Endothelial cell of coronary artery (primary cell): ENCODE results near the gene EPOP. TPM values are rescaled to one million over a fixed set of nuclear protein-coding genes. Genes with fewer than 3 reads are reported as not detected.

Source experiments
- total RNA-seq: library from RNA; depleted of rRNA; stranded (reverse); fragments of >200 nt; gene quantifications from 2 replicates; pipeline ENCODE4 v1.2.3, GENCODE V29; 2014

EPOP gene
- 2.0 and 3.1 TPM in 2 replicates for total RNA-seq

DNA sequence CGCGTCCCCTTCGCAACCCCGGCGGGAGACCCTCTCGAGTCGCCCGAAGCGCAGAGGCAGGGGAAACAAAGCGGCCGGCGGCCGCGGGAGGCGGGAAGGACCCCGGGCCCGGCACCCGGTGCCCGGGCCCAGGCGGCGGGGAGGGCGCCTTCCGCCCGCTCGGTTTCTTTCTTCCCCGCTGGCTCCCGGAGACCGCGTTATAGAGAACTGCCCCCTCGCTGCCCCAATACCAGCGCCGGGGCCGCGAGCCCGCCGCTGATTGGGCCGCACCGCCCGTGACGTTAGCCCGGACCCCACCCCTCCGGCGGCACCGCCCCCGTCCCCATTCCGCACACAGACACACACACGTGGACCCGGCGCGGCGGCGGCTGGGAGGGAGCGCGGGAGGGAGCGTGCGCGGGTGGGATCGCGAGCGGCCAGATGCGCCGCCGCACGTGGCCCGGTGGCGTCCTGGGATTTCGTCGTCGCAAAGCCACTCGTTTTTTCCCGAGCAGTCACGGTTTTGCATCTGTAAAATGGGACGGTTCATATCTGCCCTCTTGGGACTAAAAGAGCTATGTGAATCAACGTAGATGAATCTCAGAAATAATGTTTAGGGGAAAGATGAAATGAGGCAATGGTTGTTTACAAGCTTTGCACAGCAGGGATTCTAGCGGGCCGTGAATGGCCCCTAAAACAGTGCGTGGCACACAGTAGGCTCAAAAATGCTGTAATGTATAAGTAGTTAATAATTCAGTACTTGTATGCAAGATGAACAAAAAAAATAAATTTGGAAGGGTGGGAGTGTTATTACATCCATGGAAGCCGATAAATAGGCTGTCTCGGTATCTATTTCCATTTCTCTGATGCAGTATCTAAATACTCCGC lies at the start of gene EPOP:
EPOP (minus strand) TSS at position 209 of the 867 bp plus-strand sequence. CDS start 462 bp downstream, outside the sequence.

DNA sequence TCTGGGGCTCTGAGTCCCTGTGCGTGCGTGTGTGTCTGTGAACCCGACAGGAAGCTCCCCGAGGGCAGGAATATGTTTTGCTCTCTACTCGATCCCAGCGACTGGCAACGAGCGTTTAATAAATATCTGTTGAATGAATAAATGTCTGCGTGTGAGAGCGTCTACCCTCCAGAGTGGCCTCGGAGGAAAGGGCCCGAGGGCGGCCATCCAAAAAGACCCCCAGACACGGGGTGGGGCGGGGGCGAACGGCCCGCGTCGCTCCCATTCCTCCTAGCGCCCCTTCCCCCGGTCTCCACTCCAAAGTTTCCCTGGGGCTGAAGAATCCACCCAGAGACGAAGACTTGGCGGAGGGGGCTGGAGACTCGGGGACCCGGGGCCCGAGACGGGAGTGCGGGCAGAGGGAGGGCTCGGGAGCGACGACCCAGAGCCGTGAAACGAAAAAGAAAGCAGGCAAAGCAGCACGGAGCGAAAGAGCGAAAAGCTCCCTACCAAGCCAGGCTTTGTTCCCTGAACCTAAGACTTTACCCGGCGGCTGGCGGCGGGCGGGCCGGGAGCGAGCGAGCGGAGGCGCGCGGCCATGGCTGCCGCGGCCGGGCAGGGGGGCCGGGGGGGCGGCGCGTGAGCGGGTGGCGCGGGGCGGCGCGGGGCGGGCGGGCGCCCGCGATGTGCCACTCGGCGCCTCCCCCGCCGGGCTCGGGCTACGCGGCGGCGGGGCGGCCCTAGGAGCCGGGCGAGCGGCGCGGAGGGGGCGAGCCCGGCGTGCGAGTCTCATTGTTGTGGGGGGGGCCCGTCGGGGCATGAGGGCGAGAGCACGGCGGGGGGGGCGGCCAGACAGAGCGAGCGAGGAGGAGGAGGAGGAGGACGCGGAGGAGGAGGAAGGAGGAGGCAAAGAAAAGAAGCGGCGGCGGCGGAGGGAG lies 30.1 kb upstream of the EPOP start, which contains the start of gene MLLT6:
MLLT6 (plus strand) TSS at position 668 of the 917 bp plus-strand sequence. CDS start 360 bp downstream, outside the sequence.

Other genes with a start within 250 kb of the EPOP start
- gene ARHGAP23, start 246.5 kb downstream of the EPOP start, total RNA-seq: 33.7 and 56.2 TPM in 2 replicates
- under 0.01 TPM in 2 replicates for gene SRCIN1, start 69.0 kb downstream of the EPOP start, total RNA-seq
- 23.8 and 38.2 TPM in 2 replicates for gene MLLT6, start 30.3 kb upstream of the EPOP start, total RNA-seq
- 3.8 and 4.4 TPM in 2 replicates for gene CISD3, start 55.4 kb upstream of the EPOP start, total RNA-seq
- gene PCGF2, start 73.4 kb upstream of the EPOP start, total RNA-seq: 4.9 and 11.7 TPM in 2 replicates
- 371 and 511 TPM in 2 replicates for gene PSMB3, start 77.8 kb upstream of the EPOP start, total RNA-seq
- gene PIP4K2B, start 124.6 kb upstream of the EPOP start, total RNA-seq: 38.0 and 45.6 TPM in 2 replicates
- gene CWC25, start 150.4 kb upstream of the EPOP start, total RNA-seq: 8.9 and 11.9 TPM in 2 replicates
- 1,939 and 2,545 TPM in 2 replicates for gene RPL23, start 178.8 kb upstream of the EPOP start, total RNA-seq
- gene LASP1, start 195.1 kb upstream of the EPOP start, total RNA-seq: 85.7 and 136 TPM in 2 replicates